H1 (cell line): ENCODE data around the gene RAB3GAP2. TPM values are rescaled to one million over a fixed set of nuclear protein-coding genes. Genes with fewer than 3 reads are reported as not detected.
"Not testable (repeated sequence)": the region's sequence is repeated elsewhere in the genome, so short reads cannot be mapped to it uniquely, and the experiment has no call there.

Experiments used
- CTCF ChIA-PET: fragments of 300-600 bp; sonication (Branson Sonifier 250); formaldehyde crosslinking; loops from one replicate; lab custom pipeline; 2021; ENCODE audit not compliant: partially characterized antibody; lab: Charles Lee
- POLR2A ChIA-PET: fragments of 300-600 bp; sonication (Branson Sonifier 250); formaldehyde crosslinking; loops from one replicate; lab custom pipeline; 2021; ENCODE audit warnings: inconsistent platforms; ENCODE audit not compliant: partially characterized antibody; lab: Charles Lee
- DNase-seq, 2 experiments: peaks; one replicate each; pipeline versions ENCODE4 v3.0.0 to v3.0.0-alpha.2; 2010 to 2022; ENCODE audit warnings: low spot score in 2 of 2, low read depth in 1 of 2, mixed read lengths in 1 of 2
- FAIRE-seq: peaks from 2 replicates; lab custom pipeline; 2011; peaks lifted over from hg19 to GRCh38; lab: Jason Lieb, UNC
- H2AFZ ChIP-seq: 2 replicates; pipeline ENCODE4 v1.8.1; 2012; ENCODE audit warnings: low read length, inconsistent platforms
- H2AK5ac ChIP-seq: 2 replicates; pipeline ENCODE4 v1.6.1; 2013; ENCODE audit warnings: low read depth, low read length
- H2BK120ac ChIP-seq: replicated peaks from 2 replicates; pipeline ENCODE3; 2013; ENCODE audit warnings: low read depth, low read length, inconsistent platforms
- H2BK12ac ChIP-seq: 2 replicates; pipeline ENCODE4 v1.6.1; 2013; ENCODE audit warnings: low read depth, low read length
- H2BK15ac ChIP-seq: 2 replicates; pipeline ENCODE4 v1.6.1; 2013; ENCODE audit warnings: low read length
- H2BK20ac ChIP-seq: 2 replicates; pipeline ENCODE4 v1.6.1; 2013; ENCODE audit warnings: low read length
- H2BK5ac ChIP-seq: 2 replicates; pipeline ENCODE4 v1.6.1; 2013; ENCODE audit warnings: low read depth, low read length
- H3K14ac ChIP-seq: 2 replicates; pipeline ENCODE4 v1.6.1; 2013; ENCODE audit warnings: inconsistent platforms; ENCODE audit not compliant: insufficient read length
- H3K18ac ChIP-seq: 2 replicates; pipeline ENCODE4 v1.6.1; 2013; ENCODE audit warnings: low read length; ENCODE audit errors: extremely low read depth
- H3K23ac ChIP-seq: 2 replicates; pipeline ENCODE4 v1.6.1; 2013; ENCODE audit warnings: inconsistent platforms; ENCODE audit not compliant: insufficient read length
- H3K23me2 ChIP-seq: 2 replicates; pipeline ENCODE4 v1.6.1; 2013; ENCODE audit warnings: low read depth, low read length
- H3K27ac ChIP-seq: 2 replicates; pipeline ENCODE4 v1.6.1; 2011; ENCODE audit warnings: low read depth, low read length, inconsistent platforms
- H3K27me3 ChIP-seq, 4 experiments: replicated peaks in 1 of 4; 1 replicate in 1 of 4; 2 replicates in 3 of 4; pipeline versions ENCODE4 v1.6.1 to v1.8.1; 2011 to 2013; ENCODE audit warnings: low read length in 3 of 4, mild to moderate bottlenecking in 3 of 4, inconsistent platforms in 2 of 4, mixed read lengths in 2 of 4, moderate library complexity in 1 of 4; ENCODE audit not compliant: control insufficient read depth in 3 of 4, insufficient read depth in 3 of 4; ENCODE audit errors: extremely low read depth in 1 of 4
- H3K36me3 ChIP-seq, 4 experiments: 2 replicates each; pipeline versions ENCODE4 v1.6.1 to v1.8.1; 2011 to 2013; ENCODE audit warnings: mild to moderate bottlenecking in 4 of 4, low read length in 3 of 4, moderate library complexity in 2 of 4, control low read depth in 1 of 4, inconsistent platforms in 1 of 4; ENCODE audit not compliant: insufficient read depth in 4 of 4, control insufficient read depth in 2 of 4
- H3K4ac ChIP-seq: replicated peaks from 2 replicates; pipeline ENCODE3; 2013; ENCODE audit warnings: low read length, low read depth, mixed read lengths, inconsistent platforms; ENCODE audit not compliant: insufficient read length
- H3K4me1 ChIP-seq, 4 experiments: replicated peaks in 1 of 4; 1 replicate in 1 of 4; 2 replicates in 3 of 4; pipeline versions ENCODE4 v1.6.1 to v1.8.1; 2011 to 2013; ENCODE audit warnings: low read length in 3 of 4, inconsistent platforms in 2 of 4, mixed read lengths in 1 of 4; ENCODE audit not compliant: insufficient read depth in 4 of 4, control insufficient read depth in 3 of 4
- H3K4me2 ChIP-seq, 2 experiments: 2 replicates each; pipeline versions ENCODE4 v1.6.1 to v1.8.1; 2011 to 2013; ENCODE audit warnings: low read depth in 2 of 2, low read length in 2 of 2, control low read depth in 1 of 2, inconsistent platforms in 1 of 2, mild to moderate bottlenecking in 1 of 2; ENCODE audit not compliant: insufficient read depth in 1 of 2
- H3K4me3 ChIP-seq, 4 experiments: fragments of 200-600, 300-600 bp in 1 of 4; sonication (generic), shearing (Covaris generic), sonication (Bioruptor Twin) in 1 of 4; 2 replicates each; pipeline versions ENCODE4 v1.5.1 to v1.8.1; 2011 to 2016; ENCODE audit warnings: low read length in 4 of 4, low read depth in 3 of 4, control low read depth in 2 of 4, inconsistent platforms in 2 of 4, mild to moderate bottlenecking in 2 of 4, mixed read lengths in 1 of 4, moderate library complexity in 1 of 4; ENCODE audit not compliant: insufficient read depth in 2 of 4; ENCODE audit errors: extremely low read depth in 1 of 4
- H3K56ac ChIP-seq: replicated peaks from 2 replicates; pipeline ENCODE3; 2013; ENCODE audit warnings: low read depth, mild to moderate bottlenecking, mixed read lengths, low read length, inconsistent platforms; ENCODE audit not compliant: insufficient read length
- H3K79me1 ChIP-seq: 2 replicates; pipeline ENCODE4 v1.6.1; 2013; ENCODE audit warnings: low read depth, low read length, control low read depth
- H3K79me2 ChIP-seq, 2 experiments: 2 replicates each; pipeline versions ENCODE4 v1.6.1 to v1.8.1; 2012 to 2013; ENCODE audit warnings: low read length in 2 of 2, mild to moderate bottlenecking in 2 of 2, inconsistent platforms in 1 of 2; ENCODE audit not compliant: insufficient read depth in 2 of 2, control insufficient read depth in 1 of 2
- H3K9ac ChIP-seq, 4 experiments: replicated peaks in 1 of 4; 1 replicate in 1 of 4; 2 replicates in 3 of 4; pipeline versions ENCODE4 v1.6.1 to v1.8.1; 2011 to 2013; ENCODE audit warnings: low read depth in 3 of 4, low read length in 3 of 4, control low read depth in 2 of 4, mild to moderate bottlenecking in 2 of 4, moderate library complexity in 2 of 4, inconsistent platforms in 1 of 4; ENCODE audit errors: extremely low read depth in 1 of 4
- H3K9me3 ChIP-seq, 2 experiments: 2 replicates each; pipeline versions ENCODE4 v1.6.1 to v1.8.1; 2012 to 2013; ENCODE audit warnings: mild to moderate bottlenecking in 2 of 2, moderate library complexity in 2 of 2, control low read depth in 1 of 2, inconsistent platforms in 1 of 2, low read depth in 1 of 2, low read length in 1 of 2, mixed read lengths in 1 of 2; ENCODE audit not compliant: insufficient read depth in 2 of 2
- H4K20me1 ChIP-seq, 2 experiments: replicated peaks in 1 of 2; 2 replicates each; pipeline versions ENCODE3 to v1.8.1; 2011 to 2013; ENCODE audit warnings: inconsistent platforms in 2 of 2, low read length in 2 of 2, mild to moderate bottlenecking in 1 of 2; ENCODE audit not compliant: insufficient read depth in 2 of 2, control insufficient read depth in 1 of 2
- H4K5ac ChIP-seq: 2 replicates; pipeline ENCODE4 v1.6.1; 2013; ENCODE audit warnings: low read length, low read depth, mixed read lengths, inconsistent platforms; ENCODE audit not compliant: insufficient read length
- H4K8ac ChIP-seq: 2 replicates; pipeline ENCODE4 v1.8.0; 2013; ENCODE audit warnings: mild to moderate bottlenecking, moderate library complexity, low read length, inconsistent platforms; ENCODE audit not compliant: insufficient read depth; ENCODE audit errors: extremely low read depth
- H4K91ac ChIP-seq: replicated peaks from 2 replicates; pipeline ENCODE3; 2013; ENCODE audit warnings: low read length, mixed read lengths, inconsistent platforms; ENCODE audit not compliant: insufficient read length
- WGBS, 2 experiments: shearing (Covaris generic) in 1 of 2; methylation state at CpG; one replicate each; pipeline versions ENCODE4 v1.1.6 to v1.1.7; 2013 to 2015; ENCODE audit warnings: low lambda C conversion rate in 2 of 2, mixed read lengths in 2 of 2, inconsistent platforms in 1 of 2, low coverage in 1 of 2, missing lambda C conversion rate in 1 of 2; ENCODE audit not compliant: insufficient replicate concordance in 2 of 2, insufficient coverage in 1 of 2, insufficient read length in 1 of 2; ENCODE audit errors: extremely low coverage in 1 of 2, missing lambda C conversion rate in 1 of 2; 5-methylcytosine and 5-hydroxymethylcytosine counted together
- polyA plus RNA-seq, 7 experiments: library from polyadenylated mRNA; depleted of rRNA in 3 of 7; stranded (reverse) in 5 of 7; unstranded in 2 of 7; fragments of >200 nt in 5 of 7; fragments of 200-250 nt in 2 of 7; gene quantifications; 1 replicate in 5 of 7; 2 replicates in 1 of 7; 4 replicates in 1 of 7; pipeline versions ENCODE4 v1.2.1 to v1.2.3, GENCODE V29; 2011 to 2013; ENCODE audit warnings: missing spikeins in 2 of 7, mixed read lengths in 2 of 7
- total RNA-seq: library from RNA; stranded (reverse); fragmentation: NEBNext Ultra II Directional; extraction: Animal tissue kit (Norgen Biotek cat#: 25700); gene quantifications from 2 replicates; pipeline ENCODE4 v1.2.1, GENCODE V29; 2021

RAB3GAP2 gene
- total and polyA plus RNA-seq, 2 of the 8 experiments (the other 6 are each of a cell fraction or from before 2014, with no cell fraction given), result 19.7 to 52.7 TPM

GRCh38 chr1:220248715-220249265 lies 23.5 kb downstream of the RAB3GAP2 start:
- 96% methylated on average over 3 of the region's 3 CpGs; no CpG with 5 or more reads in 1 of the 2 experiments for WGBS, 2 experiments
- H2BK12ac ChIP-seq, H3K4me2 ChIP-seq, H3K56ac ChIP-seq, H3K23ac ChIP-seq, H3K4me1 ChIP-seq, H4K8ac ChIP-seq, H2BK15ac ChIP-seq, H2AK5ac ChIP-seq, H2BK20ac ChIP-seq, H3K27ac ChIP-seq, FAIRE-seq, H3K18ac ChIP-seq, H3K27me3 ChIP-seq, H3K4ac ChIP-seq, H3K4me3 ChIP-seq, POLR2A ChIA-PET, H2BK5ac ChIP-seq, H4K5ac ChIP-seq, H3K14ac ChIP-seq, DNase-seq, H3K23me2 ChIP-seq, H4K20me1 ChIP-seq, H2BK120ac ChIP-seq, H2AFZ ChIP-seq, H4K91ac ChIP-seq, H3K9ac ChIP-seq: not testable (repeated sequence)
- peaks cover 0 to 44% (median 24%) of the 10 kb centered on the region in 4 experiments; a peak in 7 of 8 replicates for H3K36me3 ChIP-seq
- H3K9me3 ChIP-seq, result peaks cover 25 to 34% of the 10 kb centered on the region in 2 experiments
- H3K79me1 ChIP-seq, result peaks cover 11% of the 10 kb centered on the region
- peaks cover 0 to 67% of the 10 kb centered on the region in 2 experiments; a peak in 2 of 4 replicates for H3K79me2 ChIP-seq
- CTCF ChIA-PET, result interaction anchor here (1.4 kb wide), 1 partner anchor 32 kb away, joined by 3 read pairs; no protein-coding TSS in a partner anchor
